CD14-positive monocyte (primary cell): ENCODE results near the gene PDC. TPM values are rescaled to one million over a fixed set of nuclear protein-coding genes. Genes with fewer than 3 reads are reported as not detected.

Experiments
- DNase-seq, 3 donors: peaks; one replicate each; pipeline ENCODE4 v3.0.0-alpha.2; 2011 to 2022
- H2AFZ ChIP-seq: 2 replicates; pipeline ENCODE4 v1.6.0; 2012; ENCODE audit warnings: mild to moderate bottlenecking, low read depth, low read length, inconsistent platforms; ENCODE audit not compliant: insufficient read depth, poor library complexity, severe bottlenecking
- H3K27ac ChIP-seq, 2 donors: 1 replicate in 1 of 2; 2 replicates in 1 of 2; pipeline ENCODE4 v1.5.1; 2012 to 2013; ENCODE audit warnings: low read length in 2 of 2, control low read depth in 1 of 2, inconsistent platforms in 1 of 2, low read depth in 1 of 2, mild to moderate bottlenecking in 1 of 2
- H3K27me3 ChIP-seq, 2 donors: one replicate each; pipeline versions ENCODE4 v1.6.0 to v1.6.1; 2011 to 2013; ENCODE audit warnings: low read length in 2 of 2; ENCODE audit not compliant: control insufficient read depth in 2 of 2, insufficient read depth in 2 of 2
- H3K36me3 ChIP-seq, 2 donors: replicated peaks in 1 of 2; 1 replicate in 1 of 2; 2 replicates in 1 of 2; pipeline versions ENCODE4 v1.5.1 to v1.6.1; 2012 to 2013; ENCODE audit warnings: low read length in 2 of 2, control low read depth in 1 of 2, inconsistent platforms in 1 of 2, mild to moderate bottlenecking in 1 of 2; ENCODE audit not compliant: insufficient read depth in 2 of 2, control insufficient read depth in 1 of 2
- H3K4me1 ChIP-seq, 2 donors: 1 replicate in 1 of 2; 2 replicates in 1 of 2; pipeline versions ENCODE4 v1.5.1 to v1.6.1; 2012 to 2013; ENCODE audit warnings: low read length in 2 of 2, control low read depth in 1 of 2, inconsistent platforms in 1 of 2, mild to moderate bottlenecking in 1 of 2, moderate library complexity in 1 of 2; ENCODE audit not compliant: insufficient read depth in 2 of 2, control insufficient read depth in 1 of 2
- H3K4me2 ChIP-seq: replicated peaks from 2 replicates; pipeline ENCODE3; 2012; ENCODE audit warnings: low read length, moderate library complexity, mild to moderate bottlenecking; ENCODE audit not compliant: poor library complexity, severe bottlenecking; ENCODE audit errors: extremely low read depth
- H3K4me3 ChIP-seq, 3 experiments: fragments of 200-600 bp in 1 of 3; sonication (generic) in 1 of 3; replicated peaks in 1 of 3; 1 replicate in 2 of 3; 2 replicates in 1 of 3; pipeline ENCODE4 v1.5.1; 2011 to 2013; ENCODE audit warnings: low read length in 3 of 3, mild to moderate bottlenecking in 3 of 3, control low read depth in 2 of 3, low read depth in 2 of 3, inconsistent platforms in 1 of 3, moderate library complexity in 1 of 3
- H3K79me2 ChIP-seq: 2 replicates; pipeline ENCODE4 v1.6.0; 2012; ENCODE audit warnings: mild to moderate bottlenecking, control low read depth, inconsistent platforms, low read length, moderate library complexity; ENCODE audit not compliant: insufficient read depth
- H3K9ac ChIP-seq: 2 replicates; pipeline ENCODE4 v1.6.0; 2017; ENCODE audit warnings: low read length, mild to moderate bottlenecking; ENCODE audit not compliant: insufficient read depth, poor library complexity, severe bottlenecking
- H3K9me3 ChIP-seq, 2 donors: replicated peaks in 1 of 2; 1 replicate in 1 of 2; 2 replicates in 1 of 2; pipeline versions ENCODE4 v1.5.1 to v1.6.1; 2012 to 2013; ENCODE audit warnings: low read length in 2 of 2, control low read depth in 1 of 2; ENCODE audit not compliant: control insufficient read depth in 1 of 2, insufficient read depth in 1 of 2
- H4K20me1 ChIP-seq: 2 replicates; pipeline ENCODE4 v1.6.0; 2012; ENCODE audit warnings: mild to moderate bottlenecking, low read length, control low read depth, moderate library complexity; ENCODE audit not compliant: insufficient read depth
- H3K27ac Mint-ChIP-seq, 7 donors: one replicate each; pipeline ENCODE4 v1.8.0; 2020; ENCODE audit warnings: mild to moderate bottlenecking in 7 of 7, mixed read lengths in 7 of 7, moderate library complexity in 6 of 7, inconsistent platforms in 2 of 7
- H3K27me3 Mint-ChIP-seq, 3 donors: one replicate each; pipeline ENCODE4 v1.8.0; 2021 to 2022; ENCODE audit warnings: low read depth in 3 of 3, mild to moderate bottlenecking in 3 of 3, mixed read lengths in 3 of 3, moderate library complexity in 3 of 3, inconsistent platforms in 1 of 3
- H3K36me3 Mint-ChIP-seq, 2 donors: one replicate each; pipeline ENCODE4 v1.8.0; 2020; ENCODE audit warnings: mixed read lengths in 2 of 2, inconsistent platforms in 1 of 2, mild to moderate bottlenecking in 1 of 2
- H3K4me1 Mint-ChIP-seq: one replicate; pipeline ENCODE4 v1.8.0; 2020; ENCODE audit warnings: mild to moderate bottlenecking, mixed read lengths
- H3K4me3 Mint-ChIP-seq, 2 donors: one replicate each; pipeline ENCODE4 v1.8.0; 2020; ENCODE audit warnings: mild to moderate bottlenecking in 2 of 2, mixed read lengths in 2 of 2, moderate library complexity in 1 of 2
- H3K9me3 Mint-ChIP-seq, 7 donors: one replicate each; pipeline ENCODE4 v1.8.0; 2020 to 2022; ENCODE audit warnings: mixed read lengths in 7 of 7, mild to moderate bottlenecking in 6 of 7, moderate library complexity in 6 of 7, inconsistent platforms in 2 of 7
- WGBS: methylation state at CpG from one replicate; pipeline ENCODE4 v1.1.5; 2013; ENCODE audit warnings: missing lambda C conversion rate; ENCODE audit not compliant: insufficient coverage; 5-methylcytosine and 5-hydroxymethylcytosine counted together
- intact Hi-C, 2 donors: fragments of 100-400 bp; cut with micrococcal nuclease; formaldehyde crosslinking; loops; one replicate each; pipeline versions ENCODE4 v1.15.0 to v1.15.1; 2023
- polyA plus RNA-seq, 3 donors: library from polyadenylated mRNA; depleted of rRNA in 1 of 3; unstranded in 2 of 3; stranded (reverse) in 1 of 3; fragments of 300-500 nt in 2 of 3; fragments of >200 nt in 1 of 3; fragmentation: Illumina TruSeq in 2 of 3; gene quantifications; 1 replicate in 2 of 3; 2 replicates in 1 of 3; pipeline ENCODE4 v1.2.3, GENCODE V29; 2012 to 2021
- TF ChIP-seq, protein P1 (sequence below): fragments of 200-600 bp; IDR thresholded peaks from one replicate; pipeline ENCODE4 v1.8.0; 2022; ENCODE audit warnings: antibody characterized with exemption, mild to moderate bottlenecking

Gene PDC
- polyA plus RNA-seq, 3 donors = not detected

DNA sequence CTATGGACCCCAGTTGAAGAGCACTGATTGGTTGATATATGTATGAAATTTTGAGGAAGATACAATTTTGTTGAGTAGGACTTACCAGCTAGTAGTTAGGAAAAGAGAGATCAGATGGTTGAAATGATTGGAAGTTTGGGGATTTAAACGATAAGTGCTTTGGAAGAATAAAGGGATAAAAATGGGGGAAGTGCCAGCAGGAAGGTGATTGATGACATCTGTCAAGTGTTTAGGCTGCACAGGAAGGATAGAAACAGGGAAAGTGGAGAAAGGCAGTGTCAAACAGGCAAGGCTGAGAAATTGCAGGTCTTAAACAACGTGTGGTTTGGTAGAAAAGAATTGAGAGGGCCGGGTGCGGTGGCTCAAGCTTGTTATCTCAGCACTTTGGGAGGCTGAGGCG, 22.3 kb downstream of the PDC start:
- Mint-ChIP-seq H3K4me1 (peaks cover 43% of the 10 kb centered on the region), H3K36me3 (peaks cover 4 to 9% of the 10 kb centered on the region in 2 donors), H3K27me3 (no peaks in the 10 kb centered on the region), H3K4me3 (no peak overlapping the region), H3K9me3 (peaks cover 0 to 5% (median 2%) of the 10 kb centered on the region in 7 donors), H3K27ac (peak overlapping the region in 1 of 7 donors; percentile 15)
- H3K9ac ChIP-seq = no peak overlapping the region
- H3K4me3 ChIP-seq = no peak overlapping the region
- H3K4me1 ChIP-seq = peaks cover 34 to 45% of the 10 kb centered on the region in 2 donors
- no peaks in the 10 kb centered on the region for H4K20me1 ChIP-seq
- H3K27me3 ChIP-seq = no peaks in the 10 kb centered on the region
- DNase-seq = no peak
- H3K36me3 ChIP-seq = no peaks in the 10 kb centered on the region
- H3K9me3 ChIP-seq = no peaks in the 10 kb centered on the region
- TF ChIP-seq, protein P1, sequence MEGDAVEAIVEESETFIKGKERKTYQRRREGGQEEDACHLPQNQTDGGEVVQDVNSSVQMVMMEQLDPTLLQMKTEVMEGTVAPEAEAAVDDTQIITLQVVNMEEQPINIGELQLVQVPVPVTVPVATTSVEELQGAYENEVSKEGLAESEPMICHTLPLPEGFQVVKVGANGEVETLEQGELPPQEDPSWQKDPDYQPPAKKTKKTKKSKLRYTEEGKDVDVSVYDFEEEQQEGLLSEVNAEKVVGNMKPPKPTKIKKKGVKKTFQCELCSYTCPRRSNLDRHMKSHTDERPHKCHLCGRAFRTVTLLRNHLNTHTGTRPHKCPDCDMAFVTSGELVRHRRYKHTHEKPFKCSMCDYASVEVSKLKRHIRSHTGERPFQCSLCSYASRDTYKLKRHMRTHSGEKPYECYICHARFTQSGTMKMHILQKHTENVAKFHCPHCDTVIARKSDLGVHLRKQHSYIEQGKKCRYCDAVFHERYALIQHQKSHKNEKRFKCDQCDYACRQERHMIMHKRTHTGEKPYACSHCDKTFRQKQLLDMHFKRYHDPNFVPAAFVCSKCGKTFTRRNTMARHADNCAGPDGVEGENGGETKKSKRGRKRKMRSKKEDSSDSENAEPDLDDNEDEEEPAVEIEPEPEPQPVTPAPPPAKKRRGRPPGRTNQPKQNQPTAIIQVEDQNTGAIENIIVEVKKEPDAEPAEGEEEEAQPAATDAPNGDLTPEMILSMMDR = no peak
- no peaks in the 10 kb centered on the region for H3K79me2 ChIP-seq
- H2AFZ ChIP-seq = no peak overlapping the region
- H3K27ac ChIP-seq = no peak overlapping the region
- 96% methylated on average over 4 of the region's 5 CpGs for WGBS
- intact Hi-C loops = no loop called here
- no peak overlapping the region for H3K4me2 ChIP-seq

DNA sequence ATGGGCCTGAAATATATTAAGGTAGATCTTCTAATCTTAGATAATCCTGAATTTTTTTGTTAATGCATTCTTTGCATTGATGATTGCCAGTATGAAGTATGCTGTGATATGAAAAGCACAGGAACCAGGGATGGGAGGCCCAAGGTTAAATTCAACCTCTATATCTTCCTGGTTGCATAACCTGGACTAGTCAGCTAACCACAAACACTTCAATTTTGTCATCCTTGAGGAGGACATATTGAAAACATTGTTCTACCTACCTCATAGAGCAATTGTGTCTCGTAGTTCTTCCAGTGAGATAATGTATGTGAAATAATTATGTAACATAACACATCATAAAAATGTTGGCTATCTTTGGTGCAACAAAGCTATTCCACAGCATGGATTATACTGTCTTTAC, 25.6 kb downstream of the PDC start:
- WGBS = no CpG with 5 or more reads among the region's 1 CpG
- no peaks in the 10 kb centered on the region for H3K9me3 ChIP-seq
- H3K36me3 Mint-ChIP-seq = peaks cover 3 to 6% of the 10 kb centered on the region in 2 donors
- no peaks in the 10 kb centered on the region for H4K20me1 ChIP-seq
- TF ChIP-seq, protein P1 = no peak
- H3K4me2 ChIP-seq = no peak overlapping the region
- no peaks in the 10 kb centered on the region for H3K27me3 ChIP-seq
- no peak overlapping the region for H3K4me3 Mint-ChIP-seq
- H3K36me3 ChIP-seq = no peaks in the 10 kb centered on the region
- intact Hi-C loops = no loop called here
- H3K27me3 Mint-ChIP-seq = no peaks in the 10 kb centered on the region
- peaks cover 0 to 5% (median 2%) of the 10 kb centered on the region in 7 donors for H3K9me3 Mint-ChIP-seq
- H3K27ac ChIP-seq = no peak overlapping the region
- H2AFZ ChIP-seq = no peak overlapping the region
- peaks cover 18% of the 10 kb centered on the region for H3K4me1 Mint-ChIP-seq
- no peak overlapping the region for H3K4me3 ChIP-seq
- peaks cover 13 to 16% of the 10 kb centered on the region in 2 donors for H3K4me1 ChIP-seq
- H3K79me2 ChIP-seq = no peaks in the 10 kb centered on the region
- H3K9ac ChIP-seq = no peak overlapping the region
- peak in 1 of 3 donors; percentile 6 for DNase-seq
- no peak overlapping the region for H3K27ac Mint-ChIP-seq
